Stimulated activated CD4-positive, alpha-beta T cell treated with anti-CD3 and anti-CD28 coated beads, Interleukin-12 subunit alpha, Interleukin-12 subunit beta, amount 100 ng/mL, for 48 hours (primary cell): ENCODE measurements around the gene GP9.

Experiments
- DNase-seq, 3 donors: peaks; one replicate each; pipeline ENCODE4 v3.0.0-alpha.2; 2020; ENCODE audit warnings: low read depth in 2 of 3, low spot score in 1 of 3

Gene GP9

GRCh38 chr3:129047553-129047839, 13.1 kb upstream of the GP9 start:
- DNase-seq, result no peak

- DNase-seq, result no peak
Observed at GRCh38 chr3:129050556-129051295, 9.9 kb upstream of the GP9 start.

DNA sequence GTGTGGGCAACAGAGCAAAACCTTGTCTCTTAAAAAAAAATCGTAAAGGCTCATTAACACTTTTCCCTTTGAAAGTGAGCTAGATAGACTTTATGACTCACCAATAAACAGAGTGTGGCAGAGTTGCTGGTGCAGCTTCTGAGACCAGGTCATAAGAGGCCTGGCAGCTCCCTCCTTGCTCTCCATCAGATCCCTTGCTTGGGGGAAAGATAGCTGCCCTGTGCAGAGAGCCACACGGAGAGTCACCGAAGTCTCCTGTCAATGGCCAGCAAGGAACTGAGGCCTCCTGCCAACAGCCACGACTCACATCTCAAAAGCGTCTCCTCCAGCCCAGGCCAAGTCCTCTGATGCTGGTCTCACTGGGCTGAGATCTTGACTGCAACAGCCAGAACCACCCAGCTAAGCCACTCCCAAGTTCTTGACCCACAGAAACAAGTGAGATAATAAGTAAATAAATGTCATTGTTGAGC, 8.7 kb upstream of the GP9 start:
- DNase-seq, result no peak

GRCh38 chr3:129052675-129053074, 7.9 kb upstream of the GP9 start:
- DNase-seq, result no peak

DNA sequence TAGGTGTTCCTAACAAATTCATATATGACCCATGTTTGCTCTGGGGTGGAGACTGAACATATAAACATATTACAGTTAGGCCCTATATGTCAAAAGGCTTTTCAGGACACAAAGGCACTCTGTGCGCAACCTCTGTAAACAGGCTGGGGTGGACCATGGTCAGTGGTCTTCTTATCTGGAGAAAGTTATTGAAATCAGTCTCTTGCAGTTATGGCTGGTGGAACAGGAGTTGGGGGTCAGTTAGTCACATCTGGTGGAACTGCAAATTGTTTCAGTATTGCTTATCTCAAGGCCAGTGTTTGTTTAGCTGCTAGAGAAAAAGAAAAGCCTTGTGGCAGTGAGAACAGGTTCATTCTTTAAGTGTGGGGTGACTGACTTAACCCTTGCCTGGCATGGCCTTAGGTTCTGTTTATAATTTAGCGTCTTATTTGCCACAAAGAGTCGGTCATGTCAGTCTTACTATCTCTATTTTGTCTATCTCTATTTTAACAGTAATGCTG, 5.9 kb upstream of the GP9 start:
- DNase-seq, result no peak

GRCh38 chr3:129056451-129057173, 4.0 kb upstream of the GP9 start:
- DNase-seq, result no peak

- no peak for DNase-seq
Observed at GRCh38 chr3:129057249-129057648, 3.3 kb upstream of the GP9 start.

- no peak for DNase-seq
Observed at GRCh38 chr3:129058441-129059200, 2.0 kb upstream of the GP9 start.

GRCh38 chr3:129059311-129059958, 1.1 kb upstream of the GP9 start:
- DNase-seq, result no peak

GRCh38 chr3:129061023-129061887, 676 bp downstream of the GP9 start:
- DNase-seq, result no peak

GRCh38 chr3:129061888-129062834, 1.6 kb downstream of the GP9 start:
- DNase-seq, result no peak

GRCh38 chr3:129063091-129063640, 2.6 kb downstream of the GP9 start:
- no peak for DNase-seq

GRCh38 chr3:129063841-129064482, 3.4 kb downstream of the GP9 start:
- DNase-seq, result no peak

- no peak for DNase-seq
Observed at GRCh38 chr3:129065016-129065719, 4.6 kb downstream of the GP9 start.

GRCh38 chr3:129065720-129066073, 5.1 kb downstream of the GP9 start:
- DNase-seq, result no peak

- peak in 1 of 3 donors; percentile 27 for DNase-seq
Observed at GRCh38 chr3:129067719-129068118, 7.1 kb downstream of the GP9 start.

DNA sequence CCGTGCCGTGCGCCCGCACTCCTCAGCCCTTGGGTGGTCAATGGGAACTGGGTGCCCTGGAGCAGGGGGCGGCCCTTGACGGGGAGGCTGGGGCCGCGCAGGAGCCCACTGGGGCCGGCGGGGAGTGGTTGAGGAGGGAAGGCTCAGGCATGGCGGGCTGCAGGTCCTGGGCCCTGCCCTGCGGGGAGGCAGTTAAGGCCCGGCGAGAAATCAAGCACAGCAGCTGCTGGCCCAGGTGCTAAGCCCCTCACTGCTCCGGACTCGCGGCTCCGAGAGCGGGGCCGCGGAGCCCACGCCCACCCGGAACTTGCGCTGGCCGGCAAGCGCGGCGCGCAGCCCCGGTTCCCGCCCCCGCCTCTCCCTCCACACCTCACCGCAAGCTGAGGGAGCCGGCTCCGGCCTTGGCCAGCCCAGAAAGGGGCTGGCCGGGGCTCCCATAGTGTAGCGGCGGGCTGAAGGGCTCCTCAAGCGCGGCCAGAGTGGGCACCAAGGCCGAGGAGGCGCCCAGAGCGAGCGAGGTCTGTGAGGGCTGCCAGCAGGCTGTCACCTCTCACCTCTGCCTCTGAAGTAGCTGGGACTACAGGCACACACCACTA, 7.8 kb downstream of the GP9 start:
- no peak for DNase-seq
